ENCODE measurements around the gene NEK3.
"Not testable (repeated sequence)": the region's sequence is repeated elsewhere in the genome, so short reads cannot be mapped to it uniquely, and the experiment has no call there.

Gene NEK3

DNA sequence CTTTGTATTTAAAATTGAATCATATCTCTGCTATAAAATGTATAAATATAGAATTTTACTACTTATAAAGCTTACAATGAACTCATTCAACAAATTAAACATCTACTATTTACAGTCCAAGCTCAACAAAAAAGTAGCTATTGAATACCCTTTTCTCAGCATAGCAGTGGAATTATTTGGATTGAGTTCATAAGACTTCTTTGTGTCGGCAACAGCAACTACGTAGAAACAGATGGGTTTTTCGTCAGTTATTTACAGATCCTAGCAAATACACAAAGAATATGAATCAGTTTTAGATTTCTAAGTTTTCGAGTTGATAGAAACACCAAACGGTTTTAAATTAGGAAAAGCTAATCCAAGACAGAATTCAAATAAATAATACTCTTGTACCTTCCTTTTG, 10.4 kb upstream of the NEK3 start:
- no peak for DNase-seq

DNA sequence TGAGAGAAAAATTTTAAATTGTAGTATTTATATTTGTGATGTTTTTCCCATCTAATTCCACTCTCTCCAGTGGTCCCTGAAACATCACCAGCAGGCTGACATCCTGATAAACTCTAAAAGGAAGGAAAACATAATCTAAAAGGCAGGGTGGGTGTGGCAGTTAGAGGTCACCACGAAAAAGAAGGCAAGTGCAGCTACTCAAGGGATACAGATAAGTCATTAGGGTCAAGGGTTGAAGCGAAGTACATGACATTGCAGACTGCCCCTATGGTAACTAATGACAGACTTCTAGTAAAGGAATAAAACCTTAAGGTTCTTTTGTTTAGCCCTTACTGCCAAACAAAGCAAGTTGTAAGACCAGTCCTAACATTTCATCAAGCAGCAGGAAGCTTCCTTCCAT, 6.0 kb upstream of the NEK3 start:
- DNase-seq = no peak

- DNase-seq = no peak
Observed at GRCh38 chr13:52164989-52165388, 5.6 kb upstream of the NEK3 start.

GRCh38 chr13:52163878-52164277, 4.5 kb upstream of the NEK3 start:
- DNase-seq = not testable (repeated sequence)

DNA sequence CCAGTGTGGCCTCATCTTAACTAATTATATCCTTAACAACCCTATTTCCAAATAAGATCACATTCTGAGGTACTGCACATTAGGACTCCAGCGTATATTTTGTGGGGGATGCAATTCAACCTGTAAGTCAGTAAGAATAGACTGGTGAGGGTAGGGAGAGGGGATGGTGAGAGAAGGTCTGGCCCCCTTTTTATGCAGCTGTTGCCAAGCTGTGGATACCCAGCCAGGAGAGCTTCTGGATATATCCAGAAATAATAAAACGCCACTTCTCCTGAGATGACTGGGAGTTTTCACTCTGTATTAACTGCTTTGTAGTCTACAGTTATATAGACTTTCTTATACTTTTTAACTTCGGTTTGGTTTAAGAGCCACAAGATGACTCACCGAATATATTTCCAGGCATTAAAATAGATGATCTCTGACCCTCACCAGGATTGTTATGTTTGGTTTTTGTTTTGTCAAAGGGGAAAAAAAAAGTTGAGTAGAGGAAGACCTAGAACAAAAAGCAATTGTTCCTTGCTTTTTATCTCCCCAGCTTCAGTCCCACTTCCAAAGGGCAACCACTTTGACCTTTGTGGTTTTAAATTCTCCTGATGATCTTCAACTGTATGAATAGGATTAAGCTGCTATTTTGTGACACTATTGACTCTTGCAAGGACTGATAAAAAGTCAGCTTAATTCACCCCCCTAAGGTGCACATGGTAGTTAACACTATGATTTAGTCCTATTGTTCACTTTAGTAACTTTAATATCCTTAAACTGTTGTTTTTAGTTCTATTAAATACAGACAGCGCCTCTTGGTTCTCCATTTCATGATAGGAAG, 3.1 kb upstream of the NEK3 start:
- DNase-seq = no peak

DNA sequence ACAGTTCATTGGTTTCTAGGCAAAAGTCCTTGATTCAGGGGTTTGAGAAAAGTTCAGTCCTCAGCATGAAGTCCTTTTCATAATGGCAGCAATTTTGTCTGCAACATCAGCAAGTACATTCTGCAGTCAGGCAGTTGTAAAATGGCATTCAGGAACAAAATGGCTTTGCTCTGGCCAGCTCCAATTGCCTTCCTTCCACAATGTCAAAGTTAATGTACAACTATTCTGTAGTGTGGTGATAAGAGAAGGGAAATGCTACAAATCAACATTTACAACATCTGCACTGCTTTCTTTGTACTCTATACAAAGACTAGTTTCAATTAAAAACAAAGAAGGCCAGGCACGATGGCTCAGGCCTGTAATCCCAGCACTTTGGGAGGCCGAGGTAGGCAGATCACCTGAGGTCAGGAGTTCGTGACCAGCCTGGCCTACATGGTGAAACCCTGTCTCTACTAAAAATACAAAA, 1.8 kb upstream of the NEK3 start:
- no peak for DNase-seq

GRCh38 chr13:52160506-52160905, 1.1 kb upstream of the NEK3 start:
- DNase-seq = no peak

DNA sequence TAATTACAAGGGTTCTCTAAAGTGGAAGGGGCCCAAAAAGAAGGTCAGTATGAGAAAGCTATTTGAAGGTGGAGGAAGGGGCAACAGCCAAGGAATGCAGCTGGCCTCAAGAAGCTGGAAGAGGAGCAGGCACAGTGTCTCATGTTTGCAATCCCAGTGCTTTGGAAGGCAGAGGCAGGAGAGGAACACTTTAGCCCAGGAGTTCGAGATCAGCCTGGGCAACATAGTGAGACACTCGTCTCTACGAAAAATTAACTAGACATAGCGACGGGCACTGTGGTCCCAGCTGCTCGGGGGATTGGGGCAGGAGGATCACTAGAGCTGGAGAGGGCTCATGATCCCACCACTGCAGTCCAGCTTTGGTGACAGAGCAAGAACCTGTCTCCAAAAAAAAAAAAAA, 656 bp upstream of the NEK3 start:
- no peak for DNase-seq

DNA sequence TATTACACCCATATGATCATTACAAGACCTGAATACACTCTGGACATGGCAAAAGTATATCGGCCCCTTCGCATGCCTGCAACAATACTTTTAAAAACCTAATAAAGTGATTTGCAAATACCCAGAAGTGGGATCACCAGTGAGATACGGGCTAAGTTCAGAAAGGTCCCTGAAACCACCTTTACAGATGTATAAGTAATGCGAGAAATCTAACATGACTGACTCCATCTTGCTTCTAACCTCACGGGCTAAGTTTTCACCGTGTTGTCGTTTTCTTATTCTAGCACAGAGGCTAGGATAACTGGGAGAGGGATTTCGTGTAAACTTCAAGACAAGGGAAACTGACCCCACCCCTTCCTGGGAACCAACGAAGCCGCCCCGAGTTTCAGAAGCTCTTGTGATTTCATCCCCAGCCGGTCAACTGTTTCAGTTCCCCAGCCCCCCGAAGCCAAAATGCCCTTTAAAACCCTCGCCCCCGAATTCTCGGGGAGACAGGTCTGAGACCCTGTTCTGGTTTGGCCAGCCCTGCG, 703 bp downstream of the NEK3 start:
- DNase-seq = no peak

GRCh38 chr13:52156724-52157261, 2.6 kb downstream of the NEK3 start:
- DNase-seq = no peak

GRCh38 chr13:52155177-52155576, 4.2 kb downstream of the NEK3 start:
- no peak for DNase-seq

DNA sequence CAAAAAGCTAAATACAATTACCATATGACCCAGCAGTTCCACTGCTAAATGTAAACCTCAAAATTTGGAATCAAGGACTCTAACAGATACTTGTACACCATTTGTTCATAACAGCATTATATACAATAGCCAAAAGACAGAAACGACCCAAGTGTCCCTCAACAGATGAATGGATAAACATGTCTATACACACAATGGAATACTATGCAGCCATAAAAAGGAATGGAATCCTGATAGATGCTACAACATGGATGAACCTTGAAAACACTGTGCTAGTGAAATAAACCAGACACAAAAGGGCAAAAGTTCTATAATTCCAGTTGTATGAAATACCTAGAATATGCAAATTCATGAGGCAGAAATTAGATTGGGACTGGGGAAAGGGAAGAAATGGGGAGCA, 12.2 kb downstream of the NEK3 start:
- DNase-seq = no peak

GRCh38 chr13:52141299-52141698, 18.1 kb downstream of the NEK3 start:
- no peak for DNase-seq

DNA sequence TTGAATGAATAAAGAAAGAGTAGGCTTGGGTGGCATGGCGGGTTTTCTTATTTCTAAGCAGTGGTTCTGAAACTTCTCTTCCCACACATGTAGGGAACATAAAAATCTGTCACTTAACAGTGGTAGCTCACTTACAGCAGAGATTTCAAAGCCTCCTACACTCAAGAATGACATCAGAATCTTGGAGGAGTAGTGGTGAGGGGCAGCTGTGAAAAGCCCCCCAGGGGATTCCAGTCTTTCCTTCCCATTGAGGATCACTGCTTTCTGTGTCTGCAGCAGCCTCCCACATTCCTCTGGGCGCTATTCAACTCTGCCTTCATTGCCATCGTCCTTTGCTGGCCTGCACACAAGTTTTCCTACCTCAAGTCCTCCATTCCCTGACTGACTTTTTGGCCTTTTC, 21.9 kb downstream of the NEK3 start:
- DNase-seq = no peak

DNA sequence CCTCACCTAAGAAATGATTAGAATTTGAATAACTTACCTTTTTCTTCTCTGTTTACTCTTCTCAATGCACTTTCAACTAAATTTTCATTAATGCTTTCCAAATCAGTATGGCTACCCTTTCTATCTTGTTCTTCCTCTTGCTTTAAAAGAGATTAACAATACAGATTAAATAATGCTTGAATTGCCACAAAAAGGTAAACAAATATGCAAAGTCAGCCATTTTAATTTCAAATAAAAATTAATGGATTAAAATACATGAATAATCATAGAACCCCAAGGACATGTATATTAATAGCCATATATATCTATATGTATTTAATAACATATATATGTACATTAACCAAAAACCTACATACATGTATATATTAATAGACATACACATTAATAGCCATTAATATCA, 22.6 kb downstream of the NEK3 start:
- no peak for DNase-seq

GRCh38 chr13:52130641-52131040, 28.8 kb downstream of the NEK3 start:
- DNase-seq = no peak

DNA sequence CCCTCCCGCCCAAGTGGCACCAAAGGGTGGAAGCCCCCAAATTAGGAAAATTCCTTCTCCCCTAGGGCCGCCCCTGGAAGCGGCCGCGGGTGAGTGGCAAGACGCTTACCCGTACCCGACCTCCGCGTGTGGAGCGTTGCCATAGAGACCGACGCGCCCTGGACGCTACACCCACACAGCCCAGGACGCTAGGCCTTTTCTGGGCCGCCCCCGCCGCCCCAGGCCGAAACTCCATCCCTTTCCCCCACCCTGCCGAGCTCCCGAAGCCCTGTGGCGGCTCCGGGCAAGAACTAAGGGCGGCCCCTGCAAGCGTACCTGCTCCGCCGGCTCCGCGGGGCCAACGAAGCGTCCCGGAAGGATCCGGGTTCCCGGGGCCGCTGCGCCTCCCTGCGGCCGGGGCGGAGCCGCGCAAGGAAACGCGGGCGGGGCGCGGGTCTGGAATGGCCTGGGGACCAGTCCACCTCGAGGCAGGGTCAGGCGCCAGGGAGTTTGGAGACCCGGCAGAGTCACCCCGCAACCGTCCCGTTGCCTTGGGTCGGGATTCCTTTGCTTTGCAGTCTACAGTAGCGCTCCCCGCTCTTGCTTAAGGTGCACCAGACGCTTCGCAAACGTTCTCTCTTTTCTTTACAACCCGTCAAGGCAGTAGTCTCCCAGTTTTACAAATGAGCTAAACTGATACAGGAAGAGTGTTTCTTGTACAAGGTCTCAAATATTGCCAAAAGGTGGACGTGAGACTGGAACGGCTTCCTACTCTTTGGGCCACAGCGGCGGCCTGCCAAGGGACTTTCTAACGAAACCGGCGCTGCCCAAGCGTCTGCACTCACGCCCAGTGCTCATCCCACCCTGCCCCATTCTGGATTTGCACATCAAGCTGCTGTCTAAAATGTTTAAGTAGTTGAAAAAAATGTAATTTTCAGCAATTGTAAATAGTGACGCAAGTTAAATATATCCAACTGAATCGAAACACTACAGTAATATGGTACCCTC, 30.4 kb downstream of the NEK3 start, which contains the start of gene NEK5:
NEK5 (minus strand) TSS at position 360 of the 987 bp plus-strand sequence. CDS start 1,591 bp downstream, outside the sequence.
- peak; percentile 13 for DNase-seq

DNA sequence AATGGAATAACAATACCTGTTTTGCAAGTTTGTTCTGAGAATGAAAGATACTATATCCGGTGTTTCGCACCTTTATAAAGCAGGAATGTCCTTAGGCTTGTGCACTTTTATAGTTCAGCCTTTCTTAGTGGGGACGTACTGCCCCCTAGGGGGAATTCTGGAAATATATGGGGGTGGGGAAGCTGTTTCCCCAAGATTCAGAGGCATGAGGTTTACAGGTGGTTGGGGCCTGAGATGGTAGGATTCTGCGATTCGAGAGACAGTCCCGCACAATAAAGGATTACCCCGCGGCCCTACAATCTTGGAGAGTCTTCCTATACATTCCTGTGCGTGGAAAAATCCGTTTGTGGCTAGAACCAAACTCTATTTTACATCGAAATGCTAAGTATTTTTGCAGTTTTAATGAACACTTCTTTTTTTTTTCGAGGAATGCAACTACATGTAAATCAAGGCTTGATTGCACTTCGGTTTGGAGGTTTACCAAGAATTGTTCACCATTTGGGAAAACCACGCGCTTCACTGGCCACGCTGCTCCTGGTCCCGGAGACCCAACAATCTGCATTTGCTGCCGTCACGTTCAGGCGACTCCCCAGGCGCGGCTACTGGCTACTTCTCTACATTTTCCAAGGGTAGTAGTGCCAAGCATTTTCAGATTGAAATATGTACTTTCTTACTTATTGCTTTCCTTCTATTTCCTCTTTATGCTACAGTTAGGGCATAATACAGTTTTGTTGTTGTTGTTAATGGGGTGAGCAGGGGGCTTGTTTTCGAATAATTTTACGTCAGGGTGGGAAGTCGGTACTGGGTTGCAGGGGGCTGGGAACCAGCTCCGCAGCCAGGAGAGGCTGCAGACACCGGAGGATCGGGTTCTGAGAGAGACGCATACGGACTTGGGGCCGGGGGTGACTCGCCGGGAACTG, 31.4 kb downstream of the NEK3 start:
- peak; percentile 17 for DNase-seq

DNA sequence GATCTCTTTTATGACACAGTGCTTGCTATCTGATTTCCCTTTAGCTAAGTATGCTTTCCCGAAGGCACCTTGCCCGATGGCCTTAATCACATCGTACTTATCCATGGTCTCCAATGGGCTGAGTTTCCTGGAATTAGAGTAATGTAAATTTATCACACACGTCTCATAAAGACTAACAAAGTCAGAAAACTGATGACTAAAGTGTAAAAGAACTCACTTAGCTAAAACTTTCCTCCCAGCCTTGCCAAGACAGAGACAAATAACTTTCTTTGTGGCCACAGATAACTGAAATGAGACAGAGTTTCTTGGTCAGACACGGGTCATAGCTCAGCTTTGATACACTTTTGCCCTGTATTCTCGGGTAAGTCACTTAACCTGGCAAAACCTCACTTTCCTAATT, 32.0 kb downstream of the NEK3 start:
- no peak for DNase-seq

GRCh38 chr13:52125547-52125946, 33.9 kb downstream of the NEK3 start:
- DNase-seq = no peak

DNA sequence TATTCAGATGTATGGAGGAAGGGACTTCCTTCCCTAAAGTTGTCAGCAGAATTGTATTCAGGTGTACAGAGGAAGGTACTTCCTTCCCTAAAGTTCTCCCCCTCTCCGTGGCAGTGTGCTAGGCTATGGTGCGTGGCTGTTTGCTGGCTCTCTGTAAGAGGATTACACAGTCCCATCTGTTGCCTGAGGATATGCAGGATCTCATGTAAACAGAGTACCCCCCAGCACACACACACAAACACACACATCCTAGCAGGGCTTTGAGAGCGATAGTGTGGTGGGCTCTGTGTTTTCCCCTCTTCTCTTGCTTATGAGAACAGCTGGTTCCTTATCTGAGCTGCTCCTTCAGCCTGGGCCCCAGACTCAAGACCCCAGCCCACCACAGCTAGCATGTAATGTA, 40.8 kb downstream of the NEK3 start:
- DNase-seq = no peak

- DNase-seq = no peak
Observed at GRCh38 chr13:52118095-52118494, 41.3 kb downstream of the NEK3 start.
